GM10847 (cell line): ENCODE data around the gene KRT7.

Experiments
- POLR2A ChIP-seq: IDR thresholded peaks from 2 replicates; pipeline ENCODE4 v1.6.1; 2011; ENCODE audit not compliant: insufficient read length; ENCODE audit errors: extremely low read depth

KRT7 gene

DNA sequence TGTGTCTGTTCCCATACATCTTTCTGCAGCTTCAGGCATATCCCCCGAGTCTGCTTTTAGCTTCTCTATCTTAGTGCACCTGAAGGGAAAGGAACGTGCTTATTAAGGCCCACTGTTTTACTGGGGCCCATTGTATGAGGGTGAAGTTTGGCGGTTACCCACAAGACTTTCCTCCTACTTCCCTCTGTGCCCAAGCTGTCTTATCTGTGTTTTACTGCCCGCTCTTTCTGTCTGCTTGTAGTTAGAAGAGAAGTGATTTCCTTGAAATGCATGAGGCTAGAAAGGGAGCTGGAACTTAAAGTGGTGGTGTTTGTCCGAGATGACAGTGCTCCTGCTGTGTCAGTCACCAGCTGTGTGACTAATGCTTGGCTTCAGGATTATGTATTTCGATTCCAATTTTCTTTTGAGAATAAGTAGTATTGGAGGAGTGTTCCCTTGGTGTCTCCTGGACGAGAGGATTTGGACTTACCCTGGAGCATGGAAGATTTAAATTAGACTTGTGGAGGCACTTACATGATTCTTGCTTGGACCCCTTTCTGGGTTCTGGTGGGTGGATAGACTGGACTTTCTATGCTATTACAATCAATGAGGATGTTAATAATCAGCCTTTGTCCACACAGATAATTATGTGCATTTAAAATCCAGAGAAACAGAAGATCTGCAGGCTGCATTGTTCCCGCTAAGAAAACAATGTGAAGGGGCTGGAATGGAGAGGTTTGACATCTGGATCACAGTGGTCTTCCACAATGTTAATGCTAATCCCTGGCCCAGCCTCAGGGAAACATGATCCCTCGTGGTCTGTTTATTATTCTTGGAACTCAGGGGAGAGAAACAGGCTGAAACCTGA, 27.5 kb downstream of the KRT7 start:
- no peak for TF ChIP-seq POLR2A

DNA sequence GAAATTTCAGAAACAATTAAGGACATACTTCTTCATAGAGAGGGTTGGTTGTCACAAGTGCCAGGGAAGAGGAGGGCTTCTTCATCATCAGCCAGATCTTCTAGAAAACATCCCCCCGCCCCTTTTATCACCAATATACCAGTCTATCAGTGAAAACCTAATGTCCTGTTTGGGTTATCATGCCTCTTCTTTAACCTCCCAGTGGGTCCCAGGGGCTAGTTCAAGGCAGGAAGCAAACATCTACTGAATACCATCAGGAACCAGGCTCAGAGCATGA, 28.1 kb downstream of the KRT7 start:
- TF ChIP-seq POLR2A = no peak

DNA sequence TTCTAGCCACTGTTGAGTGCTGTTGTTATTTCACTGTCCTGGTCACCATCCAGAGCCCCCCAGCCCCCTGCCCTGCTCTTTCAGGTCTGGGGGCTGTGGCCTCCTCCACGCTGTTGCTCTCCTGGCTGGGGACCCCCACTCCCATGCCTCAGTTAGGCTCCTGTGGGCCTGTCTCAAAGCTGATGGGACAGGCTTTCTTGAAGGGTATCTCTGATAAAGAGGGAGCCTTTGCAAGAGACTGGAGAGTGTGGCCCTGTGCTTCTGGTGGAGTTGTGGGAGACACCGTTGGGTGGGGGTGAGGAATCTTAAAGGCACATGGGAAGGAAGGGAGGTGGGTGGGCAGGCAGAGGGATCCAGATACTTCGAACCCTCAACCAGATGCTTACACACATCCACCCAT, 29.2 kb downstream of the KRT7 start:
- TF ChIP-seq POLR2A = no peak

DNA sequence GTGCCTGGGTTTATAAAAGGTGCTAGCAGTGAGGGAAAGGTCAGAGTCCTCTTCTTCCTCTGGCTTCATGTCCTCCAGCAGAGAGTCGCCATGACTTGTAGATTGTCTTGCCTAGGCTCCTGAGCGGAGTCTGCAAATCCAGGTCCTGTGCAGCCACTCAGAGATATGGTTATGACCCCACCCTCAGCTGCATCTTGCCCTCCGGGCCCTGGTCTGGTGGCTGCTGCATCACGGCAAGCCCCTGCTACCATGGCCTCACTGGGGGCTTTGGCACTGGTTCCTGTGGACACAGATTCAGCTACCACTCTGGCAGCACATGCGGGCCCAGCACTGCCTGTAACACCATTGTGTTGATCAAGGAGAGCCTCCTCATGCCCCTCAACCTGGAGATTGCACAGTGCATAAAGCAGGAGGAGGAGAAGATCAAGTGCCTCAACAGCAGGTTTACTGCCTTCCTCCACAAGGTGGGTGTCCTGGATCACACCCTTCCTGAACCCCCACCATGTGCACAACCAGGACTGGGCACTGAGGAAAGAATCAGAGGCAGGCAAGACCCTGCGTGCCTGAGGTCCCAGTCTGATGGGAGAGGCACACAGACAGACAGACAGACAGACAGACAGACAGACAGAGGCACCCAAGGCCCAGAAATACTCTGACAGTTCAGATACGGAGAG, 30.9 kb downstream of the KRT7 start:
- no peak for TF ChIP-seq POLR2A

GRCh38 chr12:52264435-52264825, 31.4 kb downstream of the KRT7 start:
- no peak for TF ChIP-seq POLR2A

DNA sequence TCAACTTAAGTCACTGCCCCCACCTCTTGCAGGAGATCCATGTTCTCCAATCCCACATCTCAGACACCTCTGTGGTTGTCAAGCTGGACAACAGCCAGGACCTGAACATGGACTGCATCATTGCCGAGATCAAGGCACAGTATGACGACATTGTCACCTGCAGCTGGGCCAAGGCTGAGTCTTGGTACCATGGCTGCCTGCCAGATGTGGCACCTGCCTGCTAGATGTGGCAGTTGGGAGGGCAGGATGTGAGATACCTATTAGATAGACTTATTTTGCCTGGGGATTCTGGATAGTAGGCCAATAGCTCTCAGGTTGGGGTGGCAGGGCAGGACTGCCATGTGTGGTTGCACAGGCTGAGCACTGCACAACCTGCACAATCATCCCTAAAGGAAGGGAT, 33.5 kb downstream of the KRT7 start:
- TF ChIP-seq POLR2A = no peak

- TF ChIP-seq POLR2A = no peak
Measured at GRCh38 chr12:52267266-52267665, 34.2 kb downstream of the KRT7 start.

DNA sequence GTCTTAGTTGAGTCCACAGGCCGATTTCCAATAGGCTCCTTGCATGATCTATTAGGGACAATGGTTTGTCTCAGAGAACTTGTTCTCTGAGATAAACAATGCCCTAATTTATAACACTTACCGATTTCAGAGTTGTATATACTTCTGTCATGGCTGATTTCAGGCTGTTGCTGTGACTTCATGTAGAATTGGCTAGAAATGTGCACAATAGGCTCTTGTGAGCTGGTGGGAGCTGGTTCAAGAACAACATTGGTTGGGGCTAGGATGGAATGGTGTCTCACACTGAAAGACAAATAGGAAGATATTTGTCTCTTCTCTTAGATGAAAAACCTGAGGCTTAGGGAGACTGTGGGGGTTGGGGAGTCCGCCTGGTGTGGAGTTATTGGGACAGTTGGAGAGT, 34.7 kb downstream of the KRT7 start:
- no peak for TF ChIP-seq POLR2A

DNA sequence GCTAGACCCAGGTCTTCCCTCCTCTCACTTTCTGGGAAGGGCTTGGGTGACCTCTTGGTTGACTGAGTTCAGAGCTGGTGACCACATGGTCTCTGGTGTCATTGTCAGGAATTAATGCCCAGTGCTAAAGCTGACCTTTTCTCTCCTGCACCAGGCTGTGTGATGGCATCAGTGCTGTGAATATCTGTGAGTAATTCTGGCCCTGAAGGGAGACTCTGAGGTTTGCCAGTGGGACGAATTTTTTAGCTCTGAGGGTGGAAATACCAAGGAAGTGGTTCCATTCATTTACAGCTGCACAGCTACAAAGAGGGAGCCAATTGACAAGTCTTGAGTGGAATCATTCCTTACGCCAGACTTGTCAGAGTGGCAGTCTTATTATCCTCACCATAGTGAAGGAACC, 35.2 kb downstream of the KRT7 start:
- TF ChIP-seq POLR2A = no peak

- TF ChIP-seq POLR2A = no peak
Measured at GRCh38 chr12:52270541-52271070, 37.6 kb downstream of the KRT7 start.

DNA sequence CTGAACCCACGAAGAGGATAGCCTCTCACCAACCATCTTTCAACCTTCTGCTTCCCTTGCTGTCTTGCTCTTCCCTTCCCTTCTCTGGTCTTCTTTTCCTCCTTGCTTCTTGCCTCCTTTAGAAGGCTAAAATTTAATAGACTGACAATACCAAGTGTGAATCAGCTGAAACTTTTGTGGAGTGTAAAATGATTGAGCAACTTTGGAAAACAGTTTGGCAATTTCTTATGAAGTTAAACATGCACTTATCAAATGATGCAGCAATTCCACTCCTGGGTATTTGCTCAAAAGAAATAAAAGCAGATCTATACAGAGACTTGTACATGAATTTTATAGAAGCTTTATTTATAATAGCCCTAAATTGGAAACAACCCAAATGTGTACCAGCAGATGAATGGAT, 38.1 kb downstream of the KRT7 start:
- no peak for TF ChIP-seq POLR2A

DNA sequence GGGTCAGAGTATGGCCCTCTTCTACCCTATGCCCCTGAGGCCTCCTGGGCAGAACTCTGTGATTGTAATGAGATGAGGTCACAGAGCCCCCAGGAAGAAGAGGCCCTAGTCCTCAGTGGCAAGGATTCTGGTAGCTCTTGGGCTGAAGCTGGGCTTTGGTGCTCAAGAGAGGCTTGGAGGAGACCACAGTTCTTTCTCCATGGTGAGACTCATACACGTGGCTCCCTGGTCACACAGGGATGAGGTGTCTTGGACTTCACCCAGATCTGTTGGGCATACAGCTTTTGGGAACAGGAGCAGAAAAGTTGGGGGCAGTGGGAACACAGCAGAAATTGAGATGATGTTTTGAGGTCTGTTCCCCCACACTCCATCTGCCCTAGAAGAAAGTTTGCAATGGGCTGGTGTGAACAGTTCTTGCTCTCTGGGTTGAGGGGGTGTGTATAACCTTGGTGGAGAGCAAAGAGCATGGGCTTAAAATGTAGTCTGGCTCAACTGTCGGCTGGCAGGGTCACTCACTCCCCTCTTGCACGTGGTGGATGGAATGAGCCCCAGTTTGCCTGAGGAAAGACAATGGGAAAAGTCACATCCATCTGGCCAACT, 41.6 kb downstream of the KRT7 start, which contains the start of gene KRT86:
Gene KRT86 (plus strand): TSS at position 125 of the 600 bp plus-strand sequence. CDS start 27,272 bp downstream, outside the sequence.
- no peak for TF ChIP-seq POLR2A

- TF ChIP-seq POLR2A = no peak
Measured at GRCh38 chr12:52275686-52276085, 42.6 kb downstream of the KRT7 start.

- TF ChIP-seq POLR2A = no peak
Measured at GRCh38 chr12:52277486-52278245, 44.6 kb downstream of the KRT7 start.
